ENCODE data around the gene TMEM203. TPM values are rescaled to one million over a fixed set of nuclear protein-coding genes. Genes with fewer than 3 reads are reported as not detected.

The TMEM203 gene
- total RNA-seq, 1 experiment from 2014 or later: 50.6 TPM

DNA sequence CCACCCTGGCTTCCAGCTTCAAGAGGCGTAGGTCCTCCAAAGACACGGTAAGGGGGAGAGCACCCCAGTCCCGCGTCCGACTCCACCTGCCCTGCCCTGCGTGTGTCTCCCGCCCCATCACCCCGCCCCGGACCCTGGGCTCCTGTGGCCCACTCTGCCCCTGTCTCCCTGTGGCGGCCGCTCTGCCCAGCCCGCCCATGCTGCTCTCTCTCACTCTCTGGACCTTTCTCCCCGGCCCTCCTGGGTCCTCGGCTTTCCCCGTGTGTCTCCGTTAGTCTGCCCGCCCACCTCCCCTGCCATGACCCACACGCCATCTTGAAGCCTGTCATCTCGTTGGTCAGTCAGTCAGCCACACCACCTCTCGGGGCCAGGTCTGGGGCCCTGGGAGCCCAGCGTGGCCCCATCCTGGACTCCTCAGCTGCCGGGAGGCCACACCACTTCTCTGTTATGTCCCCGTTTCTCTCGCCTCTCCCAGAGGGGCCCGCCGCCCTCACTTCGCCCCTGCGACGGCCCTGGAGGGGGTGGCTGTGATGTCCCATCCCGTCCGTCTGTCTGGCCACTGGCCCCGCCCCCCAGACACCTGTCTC, 40.1 kb downstream of the TMEM203 start:
- ATAC-seq (no peak), DNase-seq (ENCODE audit: low spot score) (no peak)
- no peak overlapping the region for H3K27ac Mint-ChIP-seq
- H3K36me3 Mint-ChIP-seq: no peaks in the 10 kb centered on the region
- no peak overlapping the region for H3K4me3 Mint-ChIP-seq
- ChIA-PET POLR2A (no interaction called here), CTCF (interaction anchor here (0.5 to 3.6 kb wide), 3 partner anchors 11 to 52 kb away, joined by 3 to 17 read pairs (median 4); partner anchors contain the start of genes ANAPC2 and SSNA1)
- no peak for TF ChIP-seq ZBTB21 (CRISPR knock-in tag; IDR thresholded peaks at IDR 0.05; ENCODE audit: borderline replicate concordance)
- TF ChIP-seq, protein P1, sequence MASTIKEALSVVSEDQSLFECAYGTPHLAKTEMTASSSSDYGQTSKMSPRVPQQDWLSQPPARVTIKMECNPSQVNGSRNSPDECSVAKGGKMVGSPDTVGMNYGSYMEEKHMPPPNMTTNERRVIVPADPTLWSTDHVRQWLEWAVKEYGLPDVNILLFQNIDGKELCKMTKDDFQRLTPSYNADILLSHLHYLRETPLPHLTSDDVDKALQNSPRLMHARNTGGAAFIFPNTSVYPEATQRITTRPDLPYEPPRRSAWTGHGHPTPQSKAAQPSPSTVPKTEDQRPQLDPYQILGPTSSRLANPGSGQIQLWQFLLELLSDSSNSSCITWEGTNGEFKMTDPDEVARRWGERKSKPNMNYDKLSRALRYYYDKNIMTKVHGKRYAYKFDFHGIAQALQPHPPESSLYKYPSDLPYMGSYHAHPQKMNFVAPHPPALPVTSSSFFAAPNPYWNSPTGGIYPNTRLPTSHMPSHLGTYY (CRISPR knock-in tag; IDR thresholded peaks at IDR 0.05): no peak
- TF ChIP-seq IRF2 (CRISPR knock-in tag; IDR thresholded peaks at IDR 0.05; ENCODE audit: borderline replicate concordance, low read depth): no peak
- TF ChIP-seq, protein P2, sequence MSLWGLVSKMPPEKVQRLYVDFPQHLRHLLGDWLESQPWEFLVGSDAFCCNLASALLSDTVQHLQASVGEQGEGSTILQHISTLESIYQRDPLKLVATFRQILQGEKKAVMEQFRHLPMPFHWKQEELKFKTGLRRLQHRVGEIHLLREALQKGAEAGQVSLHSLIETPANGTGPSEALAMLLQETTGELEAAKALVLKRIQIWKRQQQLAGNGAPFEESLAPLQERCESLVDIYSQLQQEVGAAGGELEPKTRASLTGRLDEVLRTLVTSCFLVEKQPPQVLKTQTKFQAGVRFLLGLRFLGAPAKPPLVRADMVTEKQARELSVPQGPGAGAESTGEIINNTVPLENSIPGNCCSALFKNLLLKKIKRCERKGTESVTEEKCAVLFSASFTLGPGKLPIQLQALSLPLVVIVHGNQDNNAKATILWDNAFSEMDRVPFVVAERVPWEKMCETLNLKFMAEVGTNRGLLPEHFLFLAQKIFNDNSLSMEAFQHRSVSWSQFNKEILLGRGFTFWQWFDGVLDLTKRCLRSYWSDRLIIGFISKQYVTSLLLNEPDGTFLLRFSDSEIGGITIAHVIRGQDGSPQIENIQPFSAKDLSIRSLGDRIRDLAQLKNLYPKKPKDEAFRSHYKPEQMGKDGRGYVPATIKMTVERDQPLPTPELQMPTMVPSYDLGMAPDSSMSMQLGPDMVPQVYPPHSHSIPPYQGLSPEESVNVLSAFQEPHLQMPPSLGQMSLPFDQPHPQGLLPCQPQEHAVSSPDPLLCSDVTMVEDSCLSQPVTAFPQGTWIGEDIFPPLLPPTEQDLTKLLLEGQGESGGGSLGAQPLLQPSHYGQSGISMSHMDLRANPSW (CRISPR knock-in tag; conservative IDR thresholded peaks at IDR 0.05; ENCODE audit: low read depth): no peak
- TF ChIP-seq ZNF671 (CRISPR knock-in tag; IDR thresholded peaks at IDR 0.05): no peak
- TF ChIP-seq FOXP1 (CRISPR knock-in tag; IDR thresholded peaks at IDR 0.05; ENCODE audit: borderline replicate concordance): no peak
- TF ChIP-seq, protein P3, sequence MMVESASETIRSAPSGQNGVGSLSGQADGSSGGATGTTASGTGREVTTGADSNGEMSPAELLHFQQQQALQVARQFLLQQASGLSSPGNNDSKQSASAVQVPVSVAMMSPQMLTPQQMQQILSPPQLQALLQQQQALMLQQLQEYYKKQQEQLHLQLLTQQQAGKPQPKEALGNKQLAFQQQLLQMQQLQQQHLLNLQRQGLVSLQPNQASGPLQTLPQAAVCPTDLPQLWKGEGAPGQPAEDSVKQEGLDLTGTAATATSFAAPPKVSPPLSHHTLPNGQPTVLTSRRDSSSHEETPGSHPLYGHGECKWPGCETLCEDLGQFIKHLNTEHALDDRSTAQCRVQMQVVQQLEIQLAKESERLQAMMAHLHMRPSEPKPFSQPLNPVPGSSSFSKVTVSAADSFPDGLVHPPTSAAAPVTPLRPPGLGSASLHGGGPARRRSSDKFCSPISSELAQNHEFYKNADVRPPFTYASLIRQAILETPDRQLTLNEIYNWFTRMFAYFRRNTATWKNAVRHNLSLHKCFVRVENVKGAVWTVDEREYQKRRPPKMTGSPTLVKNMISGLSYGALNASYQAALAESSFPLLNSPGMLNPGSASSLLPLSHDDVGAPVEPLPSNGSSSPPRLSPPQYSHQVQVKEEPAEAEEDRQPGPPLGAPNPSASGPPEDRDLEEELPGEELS (CRISPR knock-in tag; IDR thresholded peaks at IDR 0.05): no peak
- TF ChIP-seq EMX1 (CRISPR knock-in tag; IDR thresholded peaks at IDR 0.05): no peak
- no peak for TF ChIP-seq ZNF423 (CRISPR knock-in tag; IDR thresholded peaks at IDR 0.05)
- no peaks in the 10 kb centered on the region for H3K9me3 Mint-ChIP-seq
- peaks cover 75% of the 10 kb centered on the region for H3K27me3 Mint-ChIP-seq (ENCODE audit: low read depth)
- peaks cover 3% of the 10 kb centered on the region for H3K4me1 Mint-ChIP-seq

DNA sequence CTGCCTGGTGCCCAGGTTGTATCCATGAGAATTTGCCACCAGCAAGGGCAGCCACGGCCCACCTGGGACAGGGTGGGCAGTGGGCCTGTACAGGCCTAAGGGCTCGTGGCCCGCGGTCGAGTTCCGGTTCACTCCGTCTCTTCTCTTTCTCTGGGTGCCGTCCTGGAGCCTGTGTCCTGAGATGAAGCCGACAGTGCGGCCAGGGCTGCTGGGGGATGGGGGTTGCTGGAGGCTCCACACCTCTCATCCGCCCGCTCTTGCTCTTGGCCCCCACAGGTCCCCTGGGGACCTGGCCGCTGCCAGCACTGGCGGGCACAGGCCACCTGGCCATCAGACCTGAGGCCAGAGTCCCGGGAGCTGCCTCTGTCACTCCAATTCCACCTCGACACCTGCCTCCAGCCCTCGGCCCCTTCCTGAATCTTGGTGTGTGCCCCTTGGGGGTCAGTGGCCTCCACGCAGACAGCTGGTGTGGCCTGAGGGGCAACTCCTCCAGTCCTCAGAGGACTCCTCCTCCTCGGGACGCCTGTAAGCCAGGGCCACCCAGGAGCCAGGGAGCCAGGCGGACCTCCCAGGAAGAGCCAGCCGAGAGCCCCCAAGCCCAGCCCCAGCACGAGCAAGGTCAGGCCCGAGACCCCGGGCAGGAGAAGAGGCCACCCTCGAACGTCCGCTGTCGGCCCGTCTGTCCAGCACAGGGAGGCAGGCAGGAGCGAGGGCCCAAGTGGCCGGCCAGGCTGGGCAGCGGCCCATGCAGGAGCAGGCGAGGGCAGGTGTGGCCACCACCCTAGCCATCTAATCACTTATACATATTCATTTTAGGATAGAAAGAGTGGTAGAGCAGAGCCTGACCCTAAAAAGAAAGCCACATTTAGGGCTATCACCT, 40.8 kb downstream of the TMEM203 start:
- Mint-ChIP-seq H3K9me3 (no peaks in the 10 kb centered on the region), H3K36me3 (no peaks in the 10 kb centered on the region), H3K4me1 (no peaks in the 10 kb centered on the region), H3K27ac (no peak overlapping the region), H3K4me3 (no peak overlapping the region), H3K27me3 (ENCODE audit: low read depth) (peaks cover 77% of the 10 kb centered on the region)
- no peak for TF ChIP-seq FOXP1 (CRISPR knock-in tag; IDR thresholded peaks at IDR 0.05; ENCODE audit: borderline replicate concordance)
- TF ChIP-seq, protein P4, sequence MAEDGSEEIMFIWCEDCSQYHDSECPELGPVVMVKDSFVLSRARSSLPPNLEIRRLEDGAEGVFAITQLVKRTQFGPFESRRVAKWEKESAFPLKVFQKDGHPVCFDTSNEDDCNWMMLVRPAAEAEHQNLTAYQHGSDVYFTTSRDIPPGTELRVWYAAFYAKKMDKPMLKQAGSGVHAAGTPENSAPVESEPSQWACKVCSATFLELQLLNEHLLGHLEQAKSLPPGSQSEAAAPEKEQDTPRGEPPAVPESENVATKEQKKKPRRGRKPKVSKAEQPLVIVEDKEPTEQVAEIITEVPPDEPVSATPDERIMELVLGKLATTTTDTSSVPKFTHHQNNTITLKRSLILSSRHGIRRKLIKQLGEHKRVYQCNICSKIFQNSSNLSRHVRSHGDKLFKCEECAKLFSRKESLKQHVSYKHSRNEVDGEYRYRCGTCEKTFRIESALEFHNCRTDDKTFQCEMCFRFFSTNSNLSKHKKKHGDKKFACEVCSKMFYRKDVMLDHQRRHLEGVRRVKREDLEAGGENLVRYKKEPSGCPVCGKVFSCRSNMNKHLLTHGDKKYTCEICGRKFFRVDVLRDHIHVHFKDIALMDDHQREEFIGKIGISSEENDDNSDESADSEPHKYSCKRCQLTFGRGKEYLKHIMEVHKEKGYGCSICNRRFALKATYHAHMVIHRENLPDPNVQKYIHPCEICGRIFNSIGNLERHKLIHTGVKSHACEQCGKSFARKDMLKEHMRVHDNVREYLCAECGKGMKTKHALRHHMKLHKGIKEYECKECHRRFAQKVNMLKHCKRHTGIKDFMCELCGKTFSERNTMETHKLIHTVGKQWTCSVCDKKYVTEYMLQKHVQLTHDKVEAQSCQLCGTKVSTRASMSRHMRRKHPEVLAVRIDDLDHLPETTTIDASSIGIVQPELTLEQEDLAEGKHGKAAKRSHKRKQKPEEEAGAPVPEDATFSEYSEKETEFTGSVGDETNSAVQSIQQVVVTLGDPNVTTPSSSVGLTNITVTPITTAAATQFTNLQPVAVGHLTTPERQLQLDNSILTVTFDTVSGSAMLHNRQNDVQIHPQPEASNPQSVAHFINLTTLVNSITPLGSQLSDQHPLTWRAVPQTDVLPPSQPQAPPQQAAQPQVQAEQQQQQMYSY (CRISPR knock-in tag; IDR thresholded peaks at IDR 0.05): peak; percentile 67
- ChIA-PET CTCF (no interaction called here), POLR2A (no interaction called here)
- DNase-seq (ENCODE audit: low spot score) (no peak), ATAC-seq (no peak)

Measured in WTC11 (cell line).